NCI-H1694 treated with DMSO at 0.1 percent for 48 hours (cell line): ENCODE measurements around the gene CCDC38.
"Not testable (repeated sequence)": the region's sequence is repeated elsewhere in the genome, so short reads cannot be mapped to it uniquely, and the experiment has no call there.

Source experiments
- DNase-seq: peaks from one replicate; lab custom pipeline; 2025; lab: John Stamatoyannopoulos, UW

CCDC38 gene

DNA sequence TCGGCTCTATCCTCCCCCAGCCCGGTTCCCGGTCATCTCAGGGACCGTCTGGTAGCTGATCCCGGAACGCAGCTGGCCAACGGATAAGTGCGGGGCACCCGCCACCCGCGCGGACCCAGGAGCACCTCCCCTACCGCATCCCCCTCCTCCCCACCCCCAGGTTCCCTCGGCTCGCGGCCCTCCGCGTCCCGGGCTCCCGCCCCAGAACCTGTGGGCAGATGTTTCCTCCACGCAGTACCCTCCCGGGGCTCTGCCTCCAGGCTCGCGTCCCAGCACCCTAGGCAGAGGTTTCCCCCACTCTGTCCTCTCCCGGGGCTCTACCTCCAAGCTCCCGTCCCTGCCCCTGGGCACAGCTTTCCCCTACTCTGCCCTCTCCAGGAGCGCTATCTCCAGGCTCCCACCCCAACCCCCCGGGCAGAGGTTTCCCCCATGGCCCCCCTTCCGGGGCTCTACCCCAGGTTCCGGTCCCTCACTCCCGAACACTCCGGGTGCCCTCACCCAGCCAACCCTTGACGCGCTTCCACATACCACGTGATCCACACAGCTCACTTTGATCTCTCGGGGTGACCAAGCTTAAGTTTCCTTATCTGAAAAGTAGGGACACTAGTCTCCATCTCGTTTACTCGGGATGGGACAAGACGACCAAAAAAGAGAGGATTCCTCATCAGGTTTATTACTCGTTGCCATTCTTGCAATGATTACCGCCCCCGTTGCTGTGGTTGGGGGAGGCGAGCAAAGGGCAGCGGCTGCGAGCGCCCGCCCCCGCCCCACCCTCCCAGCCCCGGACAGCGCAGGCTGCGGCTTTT is at the start of gene CCDC38:
TSS of gene CCDC38 (minus strand) at position 91 of the 806 bp plus-strand sequence. CDS start 6,105 bp downstream, outside the sequence.
- DNase-seq, result peak; percentile 76

GRCh38 chr12:95990136-95990535 is 47.7 kb upstream of the CCDC38 start:
- DNase-seq, result no peak

DNA sequence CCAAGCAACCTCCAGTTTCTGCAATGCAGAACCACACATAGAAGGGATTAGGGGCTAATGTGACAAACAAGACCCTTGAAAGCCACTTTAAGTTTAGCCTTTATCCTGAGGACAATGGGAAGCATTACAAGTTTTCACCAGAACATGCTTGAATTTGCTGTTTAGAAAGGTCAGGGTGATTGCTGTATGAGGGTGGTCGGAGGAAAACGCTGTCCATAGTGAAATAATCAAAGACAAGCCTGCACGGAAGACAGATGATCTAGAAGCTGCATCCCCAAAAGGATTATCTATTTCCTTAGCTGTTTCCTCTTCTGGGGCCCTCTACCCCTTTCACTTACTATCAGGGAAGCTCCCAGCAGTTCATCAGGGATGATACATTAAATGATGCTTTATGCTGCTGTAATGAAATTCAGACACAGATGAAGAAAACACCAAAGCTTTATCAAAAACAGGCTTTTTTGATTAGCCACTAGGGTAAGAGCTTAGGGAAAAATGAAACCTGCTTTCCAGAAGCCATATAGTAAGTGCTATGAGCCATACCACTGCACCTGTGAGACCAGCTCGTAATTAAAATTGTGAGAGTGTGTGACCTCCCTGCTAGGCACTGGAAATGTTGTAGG is 47.2 kb upstream of the CCDC38 start:
- no peak for DNase-seq

DNA sequence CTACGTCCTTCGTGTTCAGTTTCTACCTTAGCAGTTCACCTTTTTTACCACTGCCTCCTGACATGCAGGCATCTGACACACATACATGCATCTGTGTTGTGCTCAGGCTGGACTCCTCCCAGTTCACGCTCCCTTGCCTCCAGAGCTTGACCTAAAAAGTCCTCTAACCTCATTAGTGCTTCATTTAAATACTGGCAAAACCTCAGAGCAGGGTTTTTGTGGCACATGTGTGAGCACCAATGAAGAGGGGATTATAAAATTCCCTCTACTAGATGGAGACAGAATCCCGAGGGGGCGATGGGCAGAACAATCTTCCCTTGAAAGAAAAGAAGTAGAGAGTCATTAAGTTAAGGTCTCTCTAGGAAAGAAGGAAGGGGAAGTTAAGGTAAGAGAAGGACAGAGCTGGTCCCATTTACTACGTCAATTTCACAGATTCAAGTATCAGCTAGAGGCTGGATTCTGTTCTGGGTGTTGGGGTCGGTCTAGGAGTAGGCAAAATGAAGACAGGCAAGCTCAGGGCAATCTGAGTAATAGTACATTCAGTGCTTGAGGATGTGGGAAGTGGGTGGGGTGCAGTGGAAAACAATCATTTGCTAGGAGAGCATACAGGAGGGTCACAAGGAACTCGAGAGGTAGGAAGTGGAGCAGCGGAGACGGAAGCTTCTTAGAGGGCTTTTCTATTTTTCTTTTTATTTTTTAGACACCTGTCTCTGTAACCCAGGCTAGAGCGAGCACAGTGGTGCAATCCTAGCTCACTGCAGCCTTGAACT is 46.3 kb upstream of the CCDC38 start:
- DNase-seq, result no peak

GRCh38 chr12:95986635-95987570 is 44.5 kb upstream of the CCDC38 start:
- no peak for DNase-seq

DNA sequence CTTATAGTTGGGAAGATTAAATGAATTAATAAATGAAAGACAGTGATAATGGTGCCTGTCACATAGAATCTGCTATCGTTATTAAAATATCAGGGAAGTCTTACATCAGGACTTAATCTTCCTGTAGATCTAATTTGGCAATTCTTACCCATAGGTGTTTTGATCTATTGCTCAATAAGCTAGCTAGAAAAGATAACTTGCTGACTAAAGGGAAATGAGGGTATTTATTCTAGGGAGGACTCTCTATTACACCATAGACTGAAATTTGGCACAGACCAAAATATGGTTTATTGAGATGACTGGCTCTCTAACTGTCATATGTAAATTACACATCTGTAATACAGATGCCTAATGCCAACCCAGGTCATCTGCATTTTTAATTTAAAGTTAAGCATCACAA is 42.3 kb upstream of the CCDC38 start:
- DNase-seq, result no peak

GRCh38 chr12:95982602-95983001 is 40.2 kb upstream of the CCDC38 start:
- no peak for DNase-seq

DNA sequence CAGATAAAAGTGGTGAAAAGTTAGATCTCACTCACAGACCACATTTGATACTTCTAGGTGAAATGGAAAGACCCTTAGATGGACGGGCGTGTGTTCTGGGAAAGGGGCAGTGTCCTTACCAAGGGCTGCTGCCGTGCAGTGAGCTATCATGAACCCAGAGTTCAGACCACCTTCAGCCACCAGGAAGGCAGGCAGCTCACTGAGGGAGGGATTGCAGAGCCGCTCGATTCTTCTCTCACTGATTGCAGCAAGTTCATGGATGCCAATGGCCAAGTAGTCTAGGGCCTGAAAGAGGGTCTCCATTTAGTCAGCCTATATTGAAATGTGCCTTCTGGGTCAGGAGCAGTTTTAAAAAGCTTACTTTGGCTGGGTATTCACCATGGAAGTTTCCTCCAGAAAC is 38.0 kb upstream of the CCDC38 start:
- DNase-seq, result no peak

- DNase-seq, result no peak
Measured at GRCh38 chr12:95978774-95979173, 36.4 kb upstream of the CCDC38 start.

DNA sequence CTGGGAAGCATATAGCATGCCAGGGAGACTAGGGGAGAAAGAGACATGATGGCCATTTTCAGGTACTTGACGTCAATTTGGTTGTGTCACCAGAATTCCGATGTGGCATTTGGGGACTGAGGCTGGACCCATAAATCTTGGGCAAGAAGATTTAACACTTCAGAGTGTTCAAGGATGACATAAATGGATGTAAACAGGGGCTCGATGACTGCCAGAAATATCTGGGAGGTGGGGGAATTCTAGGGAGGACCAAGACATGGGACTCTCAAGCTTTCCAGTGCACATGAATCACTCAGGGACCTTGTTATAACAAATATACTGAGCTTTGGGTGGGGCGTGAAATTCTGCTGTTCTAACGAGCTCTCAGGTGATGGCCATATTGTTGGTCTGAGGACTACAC is 35.9 kb upstream of the CCDC38 start:
- DNase-seq, result no peak

DNA sequence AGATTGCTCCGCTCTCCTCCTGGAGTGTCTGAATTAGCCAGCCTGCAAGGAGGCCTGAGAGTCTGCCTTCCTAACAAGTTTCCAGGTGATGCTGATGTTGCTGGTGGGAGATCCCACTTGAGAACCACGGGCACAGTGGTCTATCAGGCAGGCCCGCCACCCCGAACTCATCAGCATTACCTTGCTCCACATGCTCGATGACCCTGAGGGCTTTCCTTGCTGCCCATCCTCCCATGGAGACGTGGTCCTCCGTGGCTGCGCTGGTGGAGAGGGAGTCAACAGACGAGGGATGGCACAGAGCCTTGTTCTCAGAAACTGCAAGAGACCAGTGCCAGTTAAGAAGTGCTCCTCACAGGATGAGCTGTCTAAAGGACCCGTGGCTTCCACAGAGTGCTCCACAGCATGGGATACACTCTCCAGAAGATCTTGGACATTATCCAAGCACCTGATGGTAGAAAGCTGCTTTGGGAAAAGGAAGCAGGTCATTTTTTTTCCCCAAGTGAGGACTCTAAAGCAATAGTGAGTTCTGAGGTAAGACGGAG is 35.4 kb upstream of the CCDC38 start:
- DNase-seq, result no peak

- DNase-seq, result no peak
Measured at GRCh38 chr12:95976416-95976832, 34.0 kb upstream of the CCDC38 start.

- DNase-seq, result no peak
Measured at GRCh38 chr12:95975491-95975890, 33.1 kb upstream of the CCDC38 start.

GRCh38 chr12:95974358-95974757 is 31.9 kb upstream of the CCDC38 start:
- no peak for DNase-seq

GRCh38 chr12:95972832-95973456 is 30.5 kb upstream of the CCDC38 start:
- no peak for DNase-seq

- DNase-seq, result no peak
Measured at GRCh38 chr12:95970905-95971304, 28.5 kb upstream of the CCDC38 start.

- not testable (repeated sequence) for DNase-seq
Measured at GRCh38 chr12:95969116-95969515, 26.7 kb upstream of the CCDC38 start.

DNA sequence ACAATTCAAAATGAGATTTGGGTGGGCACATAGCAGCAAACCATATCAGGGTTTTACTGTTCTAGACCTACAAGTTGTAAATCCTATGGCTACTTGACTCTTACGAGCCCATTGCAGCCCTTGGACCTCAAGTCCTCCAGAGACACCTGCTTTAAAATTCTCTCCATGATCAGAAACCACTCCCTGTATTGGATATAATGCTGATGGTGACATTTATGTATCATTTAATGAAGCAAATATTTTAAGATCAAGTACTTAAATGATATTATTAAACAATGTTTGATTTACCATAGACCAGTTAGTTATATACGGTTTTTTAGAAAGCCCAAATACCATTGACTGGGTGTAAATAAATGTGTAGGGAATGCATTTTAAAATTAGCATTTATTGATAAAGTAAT is 24.9 kb upstream of the CCDC38 start:
- DNase-seq, result no peak

- no peak for DNase-seq
Measured at GRCh38 chr12:95966287-95966870, 24.0 kb upstream of the CCDC38 start.

- DNase-seq, result no peak
Measured at GRCh38 chr12:95963096-95963495, 20.7 kb upstream of the CCDC38 start.

- no peak for DNase-seq
Measured at GRCh38 chr12:95962222-95962621, 19.8 kb upstream of the CCDC38 start.
